Mesendoderm (in vitro differentiated cells): Measurements from ENCODE around the gene PLA2G4E.

Experiments used
- DNase-seq: peaks from one replicate; pipeline ENCODE4 v3.0.0; 2013
- H2AK5ac ChIP-seq: 2 replicates; pipeline ENCODE4 v1.6.1; 2013; ENCODE audit warnings: low read length, inconsistent platforms
- H2BK120ac ChIP-seq: 2 replicates; pipeline ENCODE4 v1.6.1; 2013; ENCODE audit warnings: low read depth, mild to moderate bottlenecking, low read length, moderate library complexity, mixed read lengths
- H2BK15ac ChIP-seq: replicated peaks from 2 replicates; pipeline ENCODE4 v1.6.1; 2013; ENCODE audit warnings: low read depth, mild to moderate bottlenecking, moderate library complexity
- H2BK5ac ChIP-seq: 2 replicates; pipeline ENCODE4 v1.6.1; 2013; ENCODE audit warnings: low read length, inconsistent platforms
- H3K18ac ChIP-seq: 2 replicates; pipeline ENCODE4 v1.6.1; 2013; ENCODE audit warnings: mild to moderate bottlenecking, low read length, mixed read lengths
- H3K23ac ChIP-seq: one replicate; pipeline ENCODE4 v1.6.1; 2013; ENCODE audit warnings: low read length
- H3K27ac ChIP-seq: 2 replicates; pipeline ENCODE4 v1.5.1; 2013; ENCODE audit warnings: low read depth, mild to moderate bottlenecking, inconsistent platforms, low read length, moderate library complexity
- H3K27me3 ChIP-seq: 2 replicates; pipeline ENCODE4 v1.6.1; 2013; ENCODE audit warnings: low read length, control low read depth, mild to moderate bottlenecking, inconsistent platforms; ENCODE audit not compliant: insufficient read depth, poor library complexity
- H3K36me3 ChIP-seq: 2 replicates; pipeline ENCODE4 v1.6.1; 2013; ENCODE audit warnings: low read length, inconsistent platforms; ENCODE audit not compliant: control insufficient read depth, insufficient read depth
- H3K4ac ChIP-seq: one replicate; pipeline ENCODE4 v1.6.1; 2013; ENCODE audit warnings: low read depth, mild to moderate bottlenecking, low read length, moderate library complexity
- H3K4me1 ChIP-seq: 2 replicates; pipeline ENCODE4 v1.6.1; 2013; ENCODE audit warnings: low read depth, low read length, inconsistent platforms; ENCODE audit not compliant: control insufficient read depth
- H3K4me2 ChIP-seq: 2 replicates; pipeline ENCODE4 v1.6.1; 2013; ENCODE audit warnings: low read length
- H3K4me3 ChIP-seq: 2 replicates; pipeline ENCODE4 v1.5.1; 2013; ENCODE audit warnings: mild to moderate bottlenecking, low read length
- H3K56ac ChIP-seq: one replicate; pipeline ENCODE4 v1.6.1; 2013; ENCODE audit warnings: low read length
- H3K79me1 ChIP-seq: 2 replicates; pipeline ENCODE4 v1.6.1; 2013; ENCODE audit warnings: low read length, inconsistent platforms
- H3K79me2 ChIP-seq: 2 replicates; pipeline ENCODE4 v1.6.1; 2013; ENCODE audit warnings: mild to moderate bottlenecking, low read length; ENCODE audit not compliant: control insufficient read depth, insufficient read depth
- H3K9ac ChIP-seq: 2 replicates; pipeline ENCODE4 v1.6.1; 2013; ENCODE audit warnings: low read length, inconsistent platforms
- H4K5ac ChIP-seq: one replicate; pipeline ENCODE4 v1.6.1; 2013; ENCODE audit warnings: low read length
- H4K8ac ChIP-seq: one replicate; pipeline ENCODE4 v1.6.1; 2013; ENCODE audit warnings: low read depth, mild to moderate bottlenecking, control low read depth, low read length, moderate library complexity
- WGBS: extraction: QIAGEN DNeasy Blood & Tissue Kit; methylation state at CpG from one replicate; pipeline ENCODE4 v1.1.7; 2013; ENCODE audit warnings: low lambda C conversion rate, missing lambda C conversion rate; ENCODE audit not compliant: insufficient coverage; ENCODE audit errors: extremely low coverage; 5-methylcytosine and 5-hydroxymethylcytosine counted together

PLA2G4E gene

DNA sequence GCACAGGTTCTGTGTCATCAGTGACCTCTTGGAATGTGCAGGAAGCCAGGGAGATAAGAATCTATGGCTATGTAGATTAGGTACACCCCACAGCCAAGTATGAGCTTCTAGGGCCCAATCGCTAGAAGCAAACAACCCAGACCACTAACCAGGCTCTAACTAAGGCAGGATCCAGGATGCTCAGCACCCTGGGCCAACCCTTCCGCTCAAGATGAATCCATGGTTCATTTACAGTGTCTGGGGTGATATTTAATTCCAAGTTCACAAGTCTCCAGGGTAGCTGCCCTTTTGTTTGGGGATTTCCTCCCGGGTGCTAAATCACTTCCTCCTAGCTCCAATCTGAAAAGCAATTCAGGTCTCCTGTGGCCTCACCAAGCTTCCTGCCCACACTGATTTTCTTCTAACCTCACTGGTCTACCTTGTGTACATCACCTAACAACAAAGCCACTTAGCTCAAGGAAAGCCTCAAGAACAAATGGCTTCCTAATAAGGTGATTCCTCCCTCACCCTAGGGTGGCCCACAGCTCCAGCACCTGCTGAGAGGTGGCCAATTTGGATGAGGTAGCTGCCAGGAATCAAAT lies 50.9 kb downstream of the PLA2G4E start:
- H3K56ac ChIP-seq: peak overlapping the region; percentile 38
- no peak overlapping the region for H3K4me2 ChIP-seq
- H3K9ac ChIP-seq: no peak overlapping the region
- H4K8ac ChIP-seq: no peak overlapping the region
- H2BK120ac ChIP-seq: no peak overlapping the region
- H3K27me3 ChIP-seq: no peaks in the 10 kb centered on the region
- H3K4me3 ChIP-seq: no peak overlapping the region
- H3K79me1 ChIP-seq: peaks cover 9% of the 10 kb centered on the region
- H3K4ac ChIP-seq: no peak overlapping the region
- no peak overlapping the region for H2AK5ac ChIP-seq
- no peak overlapping the region for H4K5ac ChIP-seq
- DNase-seq: peak; percentile 80
- H3K36me3 ChIP-seq: no peaks in the 10 kb centered on the region
- no peak overlapping the region for H2BK5ac ChIP-seq
- no peak overlapping the region for H3K18ac ChIP-seq
- peaks cover 15% of the 10 kb centered on the region for H3K4me1 ChIP-seq
- WGBS: no CpG with 5 or more reads among the region's 3 CpGs
- no peak overlapping the region for H3K27ac ChIP-seq
- H3K79me2 ChIP-seq: peaks cover 46% of the 10 kb centered on the region
- no peak overlapping the region for H3K23ac ChIP-seq
- H2BK15ac ChIP-seq: no peak overlapping the region

DNA sequence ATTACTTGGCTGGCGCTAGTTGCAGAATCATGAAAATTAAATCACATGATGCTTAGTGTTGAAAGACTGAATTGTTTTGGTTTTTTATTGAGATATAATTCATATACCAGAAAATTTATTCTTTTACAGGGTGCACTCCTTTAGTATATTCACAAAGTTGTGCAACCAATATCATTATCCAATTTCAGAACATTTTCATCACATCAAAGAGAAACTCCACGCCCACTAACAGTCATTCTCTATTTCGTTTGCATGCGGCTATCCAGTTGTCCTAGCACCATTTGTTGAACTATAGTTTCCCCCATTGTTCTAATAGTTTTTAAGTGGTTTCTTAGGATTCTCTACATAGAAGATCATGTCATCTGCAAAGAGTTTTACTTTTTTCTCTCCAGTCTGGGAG lies 52.1 kb downstream of the PLA2G4E start:
- no peak for DNase-seq
- Histone ChIP-seq H3K79me1 (peaks cover 9% of the 10 kb centered on the region), H2BK15ac (no peak overlapping the region), H2BK120ac (no peak overlapping the region), H3K4ac (no peak overlapping the region), H3K18ac (no peak overlapping the region), H3K27ac (no peak overlapping the region), H3K27me3 (no peaks in the 10 kb centered on the region), H3K9ac (no peak overlapping the region), H3K4me2 (no peak overlapping the region), H3K4me3 (no peak overlapping the region), H2AK5ac (no peak overlapping the region), H4K5ac (no peak overlapping the region), H3K56ac (no peak overlapping the region), H3K4me1 (peaks cover 15% of the 10 kb centered on the region), H2BK5ac (no peak overlapping the region), H3K79me2 (peaks cover 48% of the 10 kb centered on the region), H3K23ac (no peak overlapping the region), H3K36me3 (no peaks in the 10 kb centered on the region), H4K8ac (no peak overlapping the region)
- WGBS: no CpG with 5 or more reads among the region's 4 CpGs

DNA sequence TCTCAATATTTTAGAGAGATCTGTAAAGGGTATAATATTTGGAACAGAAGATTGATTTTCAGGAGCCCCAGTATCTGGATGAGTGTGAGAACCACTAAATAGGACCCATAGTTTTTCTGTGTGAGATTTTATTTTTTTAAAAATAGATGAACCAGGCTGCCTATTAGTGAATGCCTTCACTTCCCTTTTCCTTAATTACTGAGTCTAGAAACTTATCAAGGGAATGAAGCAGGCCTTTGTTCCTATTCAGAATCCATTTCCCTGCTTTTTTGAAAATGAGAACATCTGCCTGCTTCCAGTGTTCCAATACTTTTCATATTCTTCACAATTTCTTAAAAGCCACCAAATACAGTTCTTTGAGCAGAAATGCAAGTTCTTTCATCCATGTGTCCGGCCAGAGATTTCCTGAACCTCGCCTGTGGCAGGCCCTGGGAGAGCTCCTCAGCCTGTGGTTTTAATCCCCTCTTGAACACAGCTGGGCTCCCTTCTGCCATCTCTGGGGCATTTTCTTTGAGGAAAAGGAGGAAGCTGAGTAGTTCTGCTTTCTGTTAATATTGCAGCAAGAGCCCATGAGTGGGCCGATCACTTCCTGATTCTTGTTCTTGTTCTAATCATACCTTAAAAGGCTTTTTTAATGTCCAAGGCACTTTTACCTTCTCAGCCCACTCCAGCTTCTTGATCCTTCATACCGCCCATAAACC lies 53.2 kb downstream of the PLA2G4E start:
- Histone ChIP-seq H3K4ac (no peak overlapping the region), H2AK5ac (no peak overlapping the region), H3K27ac (no peak overlapping the region), H4K5ac (no peak overlapping the region), H3K56ac (no peak overlapping the region), H3K18ac (no peak overlapping the region), H3K23ac (no peak overlapping the region), H4K8ac (no peak overlapping the region), H2BK5ac (no peak overlapping the region), H3K79me1 (peaks cover 9% of the 10 kb centered on the region), H3K4me2 (no peak overlapping the region), H2BK15ac (no peak overlapping the region), H3K79me2 (peaks cover 48% of the 10 kb centered on the region), H3K27me3 (no peaks in the 10 kb centered on the region), H3K36me3 (no peaks in the 10 kb centered on the region), H3K4me3 (no peak overlapping the region), H3K4me1 (peaks cover 15% of the 10 kb centered on the region), H2BK120ac (no peak overlapping the region), H3K9ac (no peak overlapping the region)
- no peak for DNase-seq
- WGBS: no CpG with 5 or more reads among the region's 4 CpGs

DNA sequence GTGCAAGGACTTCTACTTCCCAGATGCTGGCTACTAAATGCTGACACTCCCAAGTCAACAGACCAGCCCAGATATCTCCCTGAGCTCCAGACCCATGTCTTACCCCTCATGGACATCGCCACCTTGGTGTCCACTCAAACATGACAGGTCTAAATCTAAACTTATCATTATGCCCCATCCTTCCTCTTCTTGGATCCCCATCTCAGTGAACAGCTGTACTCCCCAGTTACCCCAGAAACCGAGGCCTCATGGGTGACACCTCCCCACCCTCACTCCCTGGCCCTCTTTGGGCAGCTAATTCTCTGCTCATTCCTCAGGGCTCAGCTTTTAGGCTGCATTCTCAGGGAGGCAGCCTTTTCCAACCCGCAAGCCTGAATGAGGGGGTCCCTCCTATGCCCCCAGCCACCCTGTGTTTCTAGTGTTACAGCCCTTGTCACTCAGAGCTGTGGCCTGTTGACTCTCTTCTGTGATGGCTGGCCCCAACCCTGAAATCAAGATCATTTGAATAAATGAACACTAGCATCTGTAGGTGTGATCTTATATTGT lies 53.8 kb downstream of the PLA2G4E start:
- Histone ChIP-seq H2BK5ac (no peak overlapping the region), H2BK120ac (no peak overlapping the region), H3K79me1 (peaks cover 9% of the 10 kb centered on the region), H3K27me3 (no peaks in the 10 kb centered on the region), H2AK5ac (no peak overlapping the region), H3K23ac (no peak overlapping the region), H3K27ac (no peak overlapping the region), H3K56ac (no peak overlapping the region), H3K4me3 (no peak overlapping the region), H3K9ac (no peak overlapping the region), H2BK15ac (no peak overlapping the region), H3K4ac (no peak overlapping the region), H4K5ac (no peak overlapping the region), H4K8ac (no peak overlapping the region), H3K18ac (no peak overlapping the region), H3K79me2 (peaks cover 48% of the 10 kb centered on the region), H3K4me2 (no peak overlapping the region), H3K4me1 (peaks cover 15% of the 10 kb centered on the region), H3K36me3 (no peaks in the 10 kb centered on the region)
- DNase-seq: no peak
- no CpG with 5 or more reads among the region's 3 CpGs for WGBS

DNA sequence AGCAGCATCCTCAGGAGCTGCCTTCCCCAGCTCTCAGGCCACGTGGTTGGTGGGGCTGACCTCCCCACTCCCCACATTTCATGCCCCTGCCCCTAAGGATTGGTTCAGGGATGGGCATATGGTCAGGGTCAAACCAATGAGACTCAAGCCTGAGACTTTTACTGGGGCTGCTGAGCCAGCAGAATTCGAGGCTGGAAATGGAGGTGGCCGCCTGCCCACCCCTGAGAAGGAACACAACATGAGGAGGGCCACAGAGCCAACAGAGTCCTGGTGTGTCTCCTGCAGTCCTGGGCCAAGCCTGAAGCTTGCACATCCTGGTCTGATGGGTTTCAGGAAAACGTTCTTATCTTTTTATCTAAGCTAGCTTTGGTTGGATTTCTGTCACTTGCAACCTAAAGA lies 54.4 kb downstream of the PLA2G4E start:
- no peak overlapping the region for H3K4me2 ChIP-seq
- H3K36me3 ChIP-seq: no peaks in the 10 kb centered on the region
- H3K79me1 ChIP-seq: peaks cover 9% of the 10 kb centered on the region
- H2BK5ac ChIP-seq: no peak overlapping the region
- no peak overlapping the region for H3K23ac ChIP-seq
- no peak overlapping the region for H4K5ac ChIP-seq
- H3K27me3 ChIP-seq: no peaks in the 10 kb centered on the region
- H3K4ac ChIP-seq: no peak overlapping the region
- no CpG with 5 or more reads among the region's 4 CpGs for WGBS
- no peak overlapping the region for H4K8ac ChIP-seq
- H3K18ac ChIP-seq: no peak overlapping the region
- no peak overlapping the region for H2AK5ac ChIP-seq
- no peak overlapping the region for H2BK15ac ChIP-seq
- no peak overlapping the region for H2BK120ac ChIP-seq
- no peak overlapping the region for H3K4me3 ChIP-seq
- peaks cover 15% of the 10 kb centered on the region for H3K4me1 ChIP-seq
- H3K56ac ChIP-seq: no peak overlapping the region
- H3K79me2 ChIP-seq: peaks cover 43% of the 10 kb centered on the region
- DNase-seq: no peak
- H3K9ac ChIP-seq: no peak overlapping the region
- H3K27ac ChIP-seq: no peak overlapping the region
